NCI-H1092 treated with DMSO at 0.1 percent for 48 hours (cell line): ENCODE data around the gene ZIC4.

Source experiments
- DNase-seq: peaks from one replicate; lab custom pipeline; 2025; lab: John Stamatoyannopoulos, UW

Gene ZIC4

GRCh38 chr3:147417551-147418295 is 11.4 kb upstream of the ZIC4 start:
- DNase-seq, result no peak

- DNase-seq, result no peak
Observed at GRCh38 chr3:147416931-147417330, 10.6 kb upstream of the ZIC4 start.

GRCh38 chr3:147415874-147416273 is 9.5 kb upstream of the ZIC4 start:
- no peak for DNase-seq

GRCh38 chr3:147415286-147415685 is 8.9 kb upstream of the ZIC4 start:
- no peak for DNase-seq

- DNase-seq, result no peak
Observed at GRCh38 chr3:147414390-147415138, 8.2 kb upstream of the ZIC4 start.

GRCh38 chr3:147413686-147414389 is 7.5 kb upstream of the ZIC4 start:
- no peak for DNase-seq

GRCh38 chr3:147412917-147413685 is 6.8 kb upstream of the ZIC4 start:
- DNase-seq, result no peak

GRCh38 chr3:147412261-147412916 is 6.0 kb upstream of the ZIC4 start:
- no peak for DNase-seq

GRCh38 chr3:147411815-147412241 is 5.5 kb upstream of the ZIC4 start:
- DNase-seq, result no peak

GRCh38 chr3:147411238-147411814 is 5.0 kb upstream of the ZIC4 start:
- DNase-seq, result no peak

- no peak for DNase-seq
Observed at GRCh38 chr3:147410526-147411237, 4.3 kb upstream of the ZIC4 start.

- no peak for DNase-seq
Observed at GRCh38 chr3:147410116-147410525, 3.8 kb upstream of the ZIC4 start.

- DNase-seq, result no peak
Observed at GRCh38 chr3:147409143-147410115, 3.1 kb upstream of the ZIC4 start, which contains the start of gene ZIC1. TSS of gene ZIC1 (plus strand) at chr3:147409365. CDS start at chr3:147410113, 748 bp downstream.

- DNase-seq, result no peak
Observed at GRCh38 chr3:147408188-147409100, 2.1 kb upstream of the ZIC4 start.

GRCh38 chr3:147407498-147408187 is 1.3 kb upstream of the ZIC4 start:
- DNase-seq, result no peak

- DNase-seq, result no peak
Observed at GRCh38 chr3:147407114-147407497, 763 bp upstream of the ZIC4 start.

- DNase-seq, result no peak
Observed at GRCh38 chr3:147405231-147406027, 914 bp downstream of the ZIC4 start.
